Endometrial microvascular endothelial cells (primary cell): Measurements from ENCODE around the gene ANO2. TPM values are rescaled to one million over a fixed set of nuclear protein-coding genes. Genes with fewer than 3 reads are reported as not detected.

Source experiments
- in situ Hi-C: cut with HindIII; loops from 2 replicates; pipeline ENCODE4 v1.10.0; 2017; ENCODE audit warnings: low sequenced_read_pairs, low pct_unique_long_range_greater_than_20kb; ENCODE audit errors: inconsistent ontology term
- total RNA-seq: library from RNA; depleted of rRNA; stranded (reverse); fragments of >200 nt; gene quantifications from one replicate; pipeline ENCODE4 v1.2.3, GENCODE V29; 2015; ENCODE audit errors: inconsistent ontology term

Gene ANO2
- total RNA-seq, 1 donor from 2014 or later, result 16.4 TPM

DNA sequence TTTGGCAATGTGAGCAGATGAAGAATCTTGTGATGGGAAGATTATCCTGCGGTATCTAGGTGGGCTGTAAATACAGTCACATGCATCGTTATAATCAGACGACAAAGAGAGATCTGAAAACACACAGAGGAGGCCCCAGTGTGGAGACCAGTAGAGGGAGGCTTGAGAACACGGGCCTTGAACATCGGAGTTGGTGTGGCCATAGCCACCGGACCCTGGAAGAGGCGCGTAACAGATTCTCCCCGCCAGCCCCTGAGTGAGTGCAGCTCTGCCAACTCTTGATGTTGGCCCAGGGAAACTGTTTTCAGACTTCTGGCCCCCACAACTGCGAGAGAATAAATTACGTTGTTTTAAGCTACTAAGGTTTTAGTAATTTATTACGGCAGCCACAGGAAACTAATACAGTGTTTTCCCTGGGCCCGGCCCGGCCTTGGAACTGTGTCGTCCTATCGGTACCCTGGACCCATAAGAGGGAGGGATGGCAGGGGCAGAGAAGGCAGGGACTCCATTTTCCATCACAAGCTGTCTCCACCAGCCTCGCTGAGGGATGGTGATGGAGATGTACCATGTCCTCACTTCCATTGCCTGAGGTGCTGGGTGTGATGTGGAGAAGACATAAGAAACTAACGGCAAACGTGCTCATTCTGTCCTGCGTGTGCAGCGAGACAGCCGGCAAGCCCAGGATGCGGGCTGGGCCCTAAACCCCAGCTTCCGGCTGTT, 421.5 kb downstream of the ANO2 start:
- in situ Hi-C loops, result no loop called here

DNA sequence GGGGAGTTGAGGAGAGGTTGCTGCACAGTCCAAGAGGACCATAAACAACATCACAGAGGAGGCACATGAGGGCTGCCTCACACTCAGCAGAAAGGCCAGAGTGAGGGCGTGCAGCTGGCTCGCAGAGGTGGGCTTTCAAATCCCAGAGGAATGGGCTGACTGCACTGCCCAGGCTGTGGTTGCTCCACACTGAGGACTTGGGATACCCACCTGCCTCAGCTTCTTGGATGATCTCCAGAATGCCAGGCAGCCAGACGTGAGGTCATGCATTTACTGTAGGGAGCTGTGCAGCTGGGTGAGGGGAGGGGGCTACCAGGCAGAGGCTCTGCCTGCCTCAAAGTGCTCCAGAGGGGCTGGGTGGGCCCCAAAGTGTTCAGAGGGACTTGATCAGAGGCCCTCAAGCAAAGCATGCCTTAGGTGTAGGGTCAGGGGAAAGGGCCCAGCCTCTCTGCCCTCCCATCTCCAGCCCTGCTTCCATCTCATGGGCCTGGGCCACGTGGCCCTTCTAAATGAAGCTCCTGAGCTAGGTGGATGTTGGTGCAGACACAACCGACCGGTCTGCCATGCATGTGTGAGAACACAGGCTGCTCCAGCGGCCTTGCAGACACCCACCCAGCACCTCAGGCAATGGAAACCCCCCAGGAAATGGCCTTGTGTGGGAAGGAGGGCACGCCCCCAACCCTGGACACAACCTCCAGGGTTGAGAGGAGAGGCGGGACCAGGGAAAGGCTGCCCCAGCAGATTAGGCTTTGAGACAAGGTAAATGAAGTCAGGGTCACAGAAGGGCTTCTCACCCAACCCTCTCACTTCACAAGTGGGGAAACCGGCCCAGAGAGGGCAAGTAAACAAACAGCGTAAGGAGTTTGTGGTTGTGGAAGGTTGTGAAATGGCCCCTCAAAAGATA, 422.4 kb downstream of the ANO2 start:
- in situ Hi-C loops, result no loop called here

DNA sequence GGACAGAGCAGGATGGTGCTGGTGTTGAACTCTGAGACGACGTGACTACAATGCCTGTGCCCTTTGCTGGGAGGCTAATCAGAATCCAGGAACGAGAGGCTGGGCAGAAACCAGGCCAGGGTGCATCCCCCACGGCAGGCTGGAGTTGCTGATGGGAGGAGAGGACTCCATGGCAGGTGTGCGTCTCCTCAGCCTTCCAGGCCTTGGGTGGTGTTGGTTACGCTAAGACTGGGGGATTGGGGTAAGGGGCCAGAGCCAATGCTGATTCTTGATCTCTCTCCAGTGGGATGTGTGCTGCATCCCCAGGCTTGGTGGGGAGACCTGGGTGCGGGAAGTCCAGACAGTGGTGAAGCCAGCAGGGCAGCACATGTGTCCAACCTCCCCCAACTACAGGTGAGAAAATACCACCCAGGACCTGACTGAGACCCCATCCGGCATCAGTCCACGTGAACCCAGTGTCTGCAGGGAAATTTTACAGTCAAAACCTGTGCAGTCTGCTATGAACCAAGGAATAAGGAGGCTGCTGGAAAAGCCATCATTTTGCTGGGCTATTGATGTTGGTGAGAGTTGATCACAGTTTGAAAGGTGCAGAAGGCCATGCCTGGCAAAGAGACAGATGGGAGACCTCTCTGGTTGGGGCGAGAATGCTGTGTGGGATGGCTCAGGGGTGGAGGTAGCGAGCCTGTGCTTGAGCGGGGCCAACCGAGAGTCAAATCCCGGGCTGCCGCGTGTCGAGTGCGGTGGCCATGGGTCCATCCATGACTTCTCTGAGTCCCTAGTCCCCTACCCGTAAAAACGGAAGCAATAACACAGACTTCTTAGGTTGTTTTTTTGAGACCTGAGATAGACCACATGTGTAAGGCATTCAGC, 423.4 kb downstream of the ANO2 start:
- in situ Hi-C loops, result no loop called here

DNA sequence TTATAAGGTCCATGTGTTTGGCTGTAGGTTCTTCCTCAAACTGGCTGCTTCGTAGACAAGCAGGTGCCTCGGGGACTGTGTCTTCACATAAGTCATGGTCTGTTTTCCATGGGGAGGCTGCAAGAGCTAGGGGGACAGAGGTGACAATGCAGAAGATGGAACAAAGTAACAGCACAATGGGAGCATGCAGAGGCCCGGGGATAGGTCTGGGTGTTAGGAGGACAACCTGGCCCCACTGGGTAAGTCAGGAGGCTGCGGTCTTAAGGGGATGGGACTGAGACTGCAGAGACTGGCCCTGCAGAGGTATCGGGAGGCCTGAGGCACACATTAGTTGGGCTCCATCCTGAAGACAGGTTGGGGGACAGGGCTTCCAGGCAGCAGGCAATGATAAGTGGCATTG, 424.2 kb downstream of the ANO2 start:
- in situ Hi-C loops, result no loop called here

DNA sequence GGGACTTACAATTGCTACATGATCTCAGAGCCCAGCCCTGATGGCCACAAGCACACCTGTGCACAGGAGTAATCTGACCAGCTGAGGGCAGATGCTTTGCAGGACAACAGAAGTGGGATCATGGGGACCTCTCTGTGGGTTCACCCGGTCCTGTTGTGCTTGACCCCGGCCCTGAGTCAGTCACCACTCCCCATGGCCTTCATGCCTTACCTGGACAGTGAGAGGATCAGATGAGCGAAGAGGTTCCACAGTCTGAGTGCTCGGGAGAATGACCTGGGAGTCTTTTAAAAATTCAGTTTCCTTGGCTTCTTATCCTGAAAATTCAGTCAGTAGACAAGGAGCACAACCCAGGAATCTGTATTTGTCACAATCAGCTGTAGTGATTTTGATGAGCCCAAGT, 425.0 kb downstream of the ANO2 start:
- in situ Hi-C loops, result no loop called here

DNA sequence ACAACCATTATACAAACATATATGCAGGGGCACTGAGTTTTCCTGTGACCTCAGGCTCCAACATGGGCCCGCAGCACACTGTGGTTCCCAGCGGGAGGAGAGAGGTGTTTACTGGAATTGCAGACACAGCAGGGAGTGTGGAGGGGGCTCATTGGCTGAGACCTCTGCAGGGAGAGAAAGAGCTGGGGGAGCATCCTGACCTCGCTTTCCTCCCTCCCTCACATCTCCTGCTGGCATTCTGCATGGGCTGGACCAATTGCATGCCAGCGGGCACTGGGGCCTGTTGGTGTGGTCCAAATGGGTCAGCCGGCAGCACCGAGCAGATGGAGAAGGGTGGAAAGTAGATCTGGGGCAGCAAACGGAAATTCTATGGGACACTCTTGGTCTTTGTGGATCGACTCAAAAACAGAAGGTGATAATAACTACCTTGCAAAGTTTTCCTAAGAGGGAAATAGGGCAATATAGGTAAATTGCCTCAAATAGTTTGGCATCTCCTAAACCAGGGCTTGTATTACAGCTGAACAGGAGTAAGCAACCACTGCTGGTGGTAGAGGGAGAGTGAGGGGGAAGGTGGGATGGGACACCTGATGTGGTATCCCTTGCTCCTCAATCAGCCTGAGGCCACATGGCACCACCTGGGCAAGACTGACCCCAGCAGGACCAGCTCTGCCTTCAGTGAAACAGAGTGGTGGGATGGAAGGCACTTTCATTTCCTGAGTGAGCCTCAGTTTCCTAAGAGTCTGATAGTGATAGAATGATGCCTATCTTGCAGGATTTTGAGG, 426.3 kb downstream of the ANO2 start:
- in situ Hi-C loops, result no loop called here

DNA sequence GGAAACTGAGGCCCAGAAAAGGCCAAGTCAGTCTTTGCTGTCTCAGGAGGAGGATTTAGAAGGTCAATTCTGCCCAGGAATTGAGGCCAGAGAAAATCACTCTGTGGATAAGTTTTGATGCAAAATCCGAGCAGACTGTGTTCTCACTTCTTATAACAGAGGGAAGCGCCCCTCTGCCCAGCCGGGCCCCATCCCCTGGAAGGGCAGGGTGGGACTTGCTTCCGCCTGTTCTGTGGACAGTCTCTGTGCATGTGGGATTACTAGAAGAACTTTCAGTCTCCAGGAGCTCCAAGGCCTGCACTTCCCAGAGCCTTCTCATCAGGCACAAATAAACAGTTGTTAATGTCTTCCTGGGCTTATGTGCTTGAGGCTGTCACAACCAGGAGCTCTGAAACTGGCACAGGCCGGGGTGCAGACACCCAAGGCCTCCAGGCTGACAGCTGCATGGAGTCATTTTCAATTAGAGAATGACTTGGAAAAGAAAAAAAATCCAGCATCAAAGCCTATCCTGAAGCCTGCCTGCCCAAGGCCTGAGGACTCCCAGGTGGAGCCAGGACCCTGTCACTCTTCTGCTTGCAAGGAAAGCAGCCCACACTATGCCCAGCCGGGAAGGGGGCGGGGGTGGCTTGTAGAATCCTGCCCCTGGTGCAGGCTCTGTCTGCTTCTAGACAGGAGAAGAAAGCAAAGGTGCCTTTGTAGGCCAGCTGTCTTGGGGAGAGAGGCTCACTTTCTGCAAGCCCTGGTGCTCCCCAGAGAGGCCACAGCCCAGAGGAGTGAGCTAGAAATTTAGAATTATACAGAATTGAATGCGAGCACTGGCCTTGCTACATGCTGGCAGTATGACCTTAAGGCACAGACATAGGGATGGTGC, 428.5 kb downstream of the ANO2 start:
- in situ Hi-C loops, result no loop called here

DNA sequence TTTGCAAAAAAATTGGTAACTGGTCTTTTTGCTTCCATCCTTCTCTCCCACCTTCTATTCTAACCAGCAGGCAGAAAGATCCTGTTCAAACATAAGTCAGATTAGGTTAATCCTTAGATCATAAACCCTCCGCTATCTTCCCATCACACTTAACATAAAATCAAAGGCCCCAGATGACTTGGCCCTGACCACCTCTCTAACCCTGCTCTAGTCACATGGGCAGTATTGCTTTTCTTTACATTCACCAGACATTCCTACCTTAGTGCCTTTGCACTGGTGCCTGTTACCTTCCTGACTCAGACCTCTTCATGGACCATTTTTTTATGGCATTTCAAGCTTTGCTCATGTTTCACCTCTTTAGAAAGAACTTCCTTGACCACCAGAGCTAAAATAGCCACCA, 429.6 kb downstream of the ANO2 start:
- in situ Hi-C loops, result no loop called here

DNA sequence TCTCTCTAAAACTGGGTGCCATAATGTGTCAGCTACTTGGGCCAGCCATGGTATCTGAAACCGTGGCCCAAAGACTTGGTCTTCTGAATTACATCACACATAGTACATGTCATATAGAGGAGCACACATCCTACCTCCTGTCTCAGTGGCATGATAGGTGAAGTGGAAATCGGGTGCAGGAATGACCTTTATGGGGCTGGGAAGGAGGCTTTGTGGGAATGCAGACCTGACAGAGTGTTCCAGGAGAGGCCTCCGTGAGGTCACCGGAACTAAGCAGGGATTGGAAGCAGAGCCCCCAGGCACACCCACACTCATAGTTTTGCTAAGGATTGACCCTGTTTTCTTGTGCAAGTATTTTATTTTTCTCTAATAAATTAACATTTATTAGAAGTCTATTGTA, 430.5 kb downstream of the ANO2 start:
- in situ Hi-C loops, result no loop called here

DNA sequence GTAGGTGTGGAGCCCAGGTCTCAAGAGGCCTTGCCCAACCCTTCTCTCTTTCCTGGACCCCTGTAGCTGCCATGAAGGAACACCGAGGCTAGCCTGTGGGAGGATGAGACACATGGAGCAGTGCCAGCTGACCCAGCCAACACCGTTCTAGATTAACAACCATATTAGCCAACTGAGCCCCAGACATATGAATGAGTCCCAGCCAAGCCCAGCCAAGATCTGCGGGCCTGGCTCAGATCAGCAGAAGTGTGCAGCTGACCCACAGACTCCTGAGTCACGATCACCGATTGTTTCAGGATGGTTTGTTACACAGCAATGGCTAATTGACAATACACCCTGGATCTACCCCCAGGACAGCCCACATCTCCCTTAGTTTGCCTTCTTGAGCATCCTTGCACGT, 431.0 kb downstream of the ANO2 start:
- in situ Hi-C loops, result no loop called here

DNA sequence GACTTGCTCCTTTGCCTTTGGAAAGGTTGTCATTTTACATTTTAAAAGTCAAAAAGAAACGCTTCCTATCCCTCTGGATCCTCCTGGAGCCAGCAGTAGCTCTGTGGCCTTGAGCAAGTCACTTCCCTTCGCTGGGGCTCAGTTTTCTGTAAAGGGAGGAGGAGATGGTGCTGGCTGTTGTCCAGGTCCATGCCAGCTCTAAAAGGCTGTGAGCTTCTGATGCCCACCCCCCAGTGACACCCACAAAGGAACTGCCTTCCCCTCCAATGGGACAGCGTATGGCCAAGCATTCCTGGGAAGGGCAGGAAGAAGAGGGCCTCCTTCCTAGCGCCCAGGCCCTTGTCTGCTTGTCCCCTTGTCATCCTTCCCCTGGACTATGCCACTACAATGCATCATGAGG, 431.7 kb downstream of the ANO2 start:
- in situ Hi-C loops, result no loop called here

Other genes starting within 250 kb of the ANO2 start
- gene VWF, start 179.4 kb upstream of the ANO2 start, total RNA-seq, result 506 TPM